GM12891 (cell line): Measurements from ENCODE around the gene VPS4A.

Experiments
- POLR2A ChIP-seq: IDR thresholded peaks from 2 replicates; pipeline ENCODE4 v1.6.1; 2011; ENCODE audit warnings: low read depth, low read length, control low read depth
- POLR2AphosphoS5 ChIP-seq: IDR thresholded peaks from 2 replicates; pipeline ENCODE4 v1.6.1; 2011; ENCODE audit warnings: low read depth, low read length, control low read depth
- SPI1 ChIP-seq: IDR thresholded peaks from 2 replicates; pipeline ENCODE4 v1.6.1; 2011; ENCODE audit warnings: low read depth, low read length, control low read depth
- TAF1 ChIP-seq: IDR thresholded peaks from 2 replicates; pipeline ENCODE4 v1.6.1; 2011; ENCODE audit warnings: low read depth, low read length, control low read depth

- TF ChIP-seq POLR2A, result peak; percentile 94
- peak; percentile 94 for TF ChIP-seq TAF1
- TF ChIP-seq POLR2AphosphoS5, result peak; percentile 89
- peak; percentile 53 for TF ChIP-seq SPI1
These were observed 28.3 kb downstream of the VPS4A start, which contains the start of the genes COG8 and NIP7 for GRCh38 chr16:69339289-69340094.
